NOMO-1 treated with DMSO at 0.1 percent for 48 hours (cell line): ENCODE data around the gene CD93.

Experiments used
- DNase-seq: peaks from one replicate; lab custom pipeline; 2025; ENCODE audit not compliant: unreplicated experiment; lab: John Stamatoyannopoulos, UW

Gene CD93

GRCh38 chr20:23100720-23101107 lies 14.6 kb upstream of the CD93 start:
- no peak for DNase-seq

GRCh38 chr20:23099791-23100719 lies 13.9 kb upstream of the CD93 start:
- DNase-seq = no peak

DNA sequence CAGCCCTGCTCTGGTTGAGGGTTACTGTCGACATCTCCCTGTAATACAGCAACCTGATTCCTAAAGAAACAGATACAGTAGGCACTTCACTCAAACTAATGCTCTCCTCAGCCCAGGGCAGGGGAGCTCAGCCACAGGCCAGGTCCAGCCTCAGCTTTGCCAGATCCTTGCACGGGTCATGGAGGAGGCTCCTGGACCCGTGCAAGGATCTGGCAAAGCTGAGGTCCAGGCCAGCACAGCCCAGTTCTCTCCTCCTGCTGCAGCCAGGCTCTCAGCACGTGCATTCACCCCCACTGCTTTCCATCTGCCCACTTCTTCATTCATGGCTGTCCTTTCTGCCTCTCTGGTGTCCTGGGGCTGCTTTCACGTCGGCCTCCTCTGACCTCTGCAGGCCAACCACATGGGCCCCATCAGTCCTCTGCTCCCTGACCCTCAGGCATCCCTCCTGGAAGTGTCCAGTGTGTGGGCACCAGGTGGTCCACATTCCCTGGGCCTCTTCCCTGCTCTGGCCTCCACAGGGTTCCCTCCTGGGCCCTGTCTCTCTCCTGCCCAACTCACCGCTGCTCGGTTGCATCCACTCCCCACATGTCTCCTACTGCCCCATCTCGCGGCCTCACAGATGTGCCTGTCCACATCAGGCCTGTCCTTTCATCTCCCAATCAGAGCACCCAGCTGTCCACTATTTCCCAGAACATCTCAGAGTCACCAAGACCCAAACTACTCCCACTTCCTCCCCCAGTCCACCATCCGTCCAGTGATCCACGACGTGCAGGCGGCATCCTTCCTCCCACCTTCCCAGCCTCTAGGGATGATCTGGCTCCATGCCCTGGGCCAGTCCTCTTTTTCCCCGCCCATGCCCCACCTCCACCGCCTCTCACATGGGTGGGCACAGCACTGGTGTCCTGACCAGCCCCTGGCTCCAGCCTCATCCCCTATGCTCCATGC lies 11.8 kb upstream of the CD93 start:
- DNase-seq = no peak

GRCh38 chr20:23096986-23097520 lies 10.9 kb upstream of the CD93 start:
- DNase-seq = no peak

- no peak for DNase-seq
Observed at GRCh38 chr20:23096097-23096496, 10.0 kb upstream of the CD93 start.

GRCh38 chr20:23095499-23095898 lies 9.4 kb upstream of the CD93 start:
- DNase-seq = no peak

DNA sequence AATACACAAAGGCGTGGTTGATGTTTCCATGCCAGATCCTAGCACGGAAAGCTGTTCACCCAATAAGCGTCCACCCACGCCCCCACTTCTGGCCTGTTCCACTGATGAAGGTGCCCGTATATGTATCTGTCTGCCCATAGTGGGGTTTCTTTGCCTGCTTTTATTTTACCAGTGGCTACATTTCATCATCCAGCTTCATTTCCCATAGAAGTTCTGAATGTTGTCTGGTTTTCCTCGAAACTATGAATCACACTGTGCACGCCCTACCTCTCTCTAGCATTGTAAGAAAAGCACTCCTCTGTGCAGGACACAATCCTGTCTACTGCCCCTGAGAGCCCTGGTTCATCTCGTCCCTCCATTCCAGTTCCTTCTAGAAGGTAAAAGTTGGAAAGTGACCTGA lies 8.8 kb upstream of the CD93 start:
- DNase-seq = no peak

GRCh38 chr20:23094213-23094896 lies 8.2 kb upstream of the CD93 start:
- DNase-seq = no peak

GRCh38 chr20:23093613-23094012 lies 7.5 kb upstream of the CD93 start:
- no peak for DNase-seq

DNA sequence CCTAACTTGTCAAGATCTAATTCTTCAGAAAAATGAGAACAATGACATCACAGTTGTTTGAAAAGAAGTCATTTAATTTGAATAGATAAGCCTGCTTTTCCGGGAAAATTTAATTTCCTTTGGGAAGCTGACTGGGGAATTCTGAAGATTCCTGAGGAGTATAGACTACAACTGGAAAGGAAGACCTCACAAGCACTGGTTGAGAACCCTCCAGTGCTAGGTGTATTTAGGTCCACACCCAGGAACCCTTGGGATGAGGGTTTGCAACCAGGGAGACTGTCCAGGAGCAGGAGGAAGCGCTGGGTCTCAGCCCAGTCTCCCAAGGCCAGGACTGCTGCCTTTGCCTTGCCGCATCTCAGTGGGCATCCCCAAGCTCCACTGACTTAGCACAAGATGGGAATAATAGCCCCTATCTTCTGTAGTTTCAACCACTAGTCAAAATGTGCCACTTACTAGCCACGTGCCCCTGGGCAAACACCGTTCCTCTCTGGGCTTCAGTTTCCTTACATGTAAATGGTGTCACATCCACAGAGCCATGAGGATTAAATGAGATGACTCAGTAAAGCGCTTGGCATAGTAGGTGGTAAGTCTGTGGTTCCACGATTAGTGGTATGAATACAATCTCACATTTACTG lies 6.9 kb upstream of the CD93 start:
- no peak for DNase-seq

DNA sequence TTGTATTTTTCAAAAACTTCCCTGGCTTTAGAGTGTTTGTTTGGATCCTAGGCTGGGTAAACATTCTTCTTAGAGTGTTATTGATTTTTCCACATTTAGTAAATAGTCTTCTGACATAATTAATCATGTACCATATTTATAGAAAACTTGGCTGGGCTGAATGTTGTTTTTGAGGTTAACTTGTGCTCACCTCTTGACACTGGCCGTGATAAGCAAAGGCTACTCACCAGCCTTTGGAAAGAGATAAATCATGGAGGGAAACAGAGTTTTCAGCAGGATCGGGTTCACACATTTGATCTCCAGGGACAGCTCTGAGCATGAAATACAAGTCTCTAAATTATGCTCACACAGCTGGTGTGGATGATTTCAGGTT lies 6.2 kb upstream of the CD93 start:
- DNase-seq = no peak

- no peak for DNase-seq
Observed at GRCh38 chr20:23091721-23092383, 5.7 kb upstream of the CD93 start.

GRCh38 chr20:23090878-23091277 lies 4.8 kb upstream of the CD93 start:
- no peak for DNase-seq

GRCh38 chr20:23090147-23090546 lies 4.0 kb upstream of the CD93 start:
- no peak for DNase-seq

GRCh38 chr20:23088866-23089265 lies 2.7 kb upstream of the CD93 start:
- no peak for DNase-seq

- peak; percentile 49 for DNase-seq
Observed at GRCh38 chr20:23087587-23088251, 1.6 kb upstream of the CD93 start.

- peak; percentile 73 for DNase-seq
Observed at GRCh38 chr20:23086931-23087411, 847 bp upstream of the CD93 start.

DNA sequence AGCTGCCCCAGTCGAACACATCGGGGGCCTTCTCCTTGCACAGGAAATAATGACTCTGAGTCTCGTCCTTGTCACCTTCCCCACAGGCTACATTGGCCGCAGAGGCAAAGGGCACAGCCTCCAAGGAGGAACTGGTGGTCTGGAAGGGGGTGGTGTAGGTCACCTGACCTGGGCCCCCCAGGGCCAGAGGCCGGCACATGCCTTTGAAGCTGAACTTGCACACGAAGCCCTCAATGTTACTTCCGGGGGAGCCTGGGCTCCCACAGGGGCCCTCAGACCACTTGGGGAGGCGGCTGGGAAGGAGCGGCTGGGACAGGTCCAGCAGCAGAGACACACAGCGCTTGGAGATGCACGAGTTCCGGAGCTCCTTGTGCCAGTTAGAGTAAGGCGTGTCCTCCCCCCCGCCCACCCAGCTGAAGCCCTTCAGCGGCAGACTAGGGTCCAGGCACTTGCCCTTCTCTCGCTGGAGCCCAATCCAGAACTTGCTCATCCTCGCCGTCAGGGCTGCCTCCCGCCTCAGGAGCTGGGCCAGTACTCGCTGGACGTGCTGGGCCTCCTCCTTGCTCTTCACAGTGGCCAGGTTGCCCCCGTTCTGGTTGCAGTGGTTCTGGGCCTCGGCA lies 578 bp downstream of the CD93 start:
- no peak for DNase-seq

- no peak for DNase-seq
Observed at GRCh38 chr20:23084845-23085365, 1.2 kb downstream of the CD93 start.
